ENCODE data around the gene ITGA8.
"Not testable (repeated sequence)": the region's sequence is repeated elsewhere in the genome, so short reads cannot be mapped to it uniquely, and the experiment has no call there.

ITGA8 gene

GRCh38 chr10:15545266-15545665, 174.5 kb downstream of the ITGA8 start:
- no peak for DNase-seq

- no peak for DNase-seq
Observed at GRCh38 chr10:15543994-15544393, 175.7 kb downstream of the ITGA8 start.

GRCh38 chr10:15542817-15543216, 176.9 kb downstream of the ITGA8 start:
- no peak for DNase-seq

DNA sequence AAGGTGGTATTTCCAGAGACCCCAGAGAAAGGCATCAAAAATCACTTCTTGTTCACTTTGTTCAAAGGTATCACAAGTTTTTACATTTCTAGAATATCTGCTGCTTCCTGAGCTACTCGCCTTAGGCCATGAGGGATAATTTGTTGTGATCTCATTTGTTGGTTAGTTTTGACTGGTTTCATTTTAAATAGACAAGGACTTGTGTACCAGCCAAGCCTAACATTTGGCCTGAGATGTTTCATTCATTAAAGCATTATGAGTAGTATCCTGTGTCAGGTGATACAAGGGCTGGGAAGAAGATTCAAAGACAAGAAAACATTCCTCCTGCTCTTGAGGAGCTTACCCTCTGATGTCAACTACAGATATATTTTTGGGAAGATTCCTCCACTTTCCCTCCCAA, 178.3 kb downstream of the ITGA8 start:
- DNase-seq, result no peak

GRCh38 chr10:15540727-15541126, 179.0 kb downstream of the ITGA8 start:
- DNase-seq, result no peak

- DNase-seq, result no peak
Observed at GRCh38 chr10:15539262-15539661, 180.5 kb downstream of the ITGA8 start.

DNA sequence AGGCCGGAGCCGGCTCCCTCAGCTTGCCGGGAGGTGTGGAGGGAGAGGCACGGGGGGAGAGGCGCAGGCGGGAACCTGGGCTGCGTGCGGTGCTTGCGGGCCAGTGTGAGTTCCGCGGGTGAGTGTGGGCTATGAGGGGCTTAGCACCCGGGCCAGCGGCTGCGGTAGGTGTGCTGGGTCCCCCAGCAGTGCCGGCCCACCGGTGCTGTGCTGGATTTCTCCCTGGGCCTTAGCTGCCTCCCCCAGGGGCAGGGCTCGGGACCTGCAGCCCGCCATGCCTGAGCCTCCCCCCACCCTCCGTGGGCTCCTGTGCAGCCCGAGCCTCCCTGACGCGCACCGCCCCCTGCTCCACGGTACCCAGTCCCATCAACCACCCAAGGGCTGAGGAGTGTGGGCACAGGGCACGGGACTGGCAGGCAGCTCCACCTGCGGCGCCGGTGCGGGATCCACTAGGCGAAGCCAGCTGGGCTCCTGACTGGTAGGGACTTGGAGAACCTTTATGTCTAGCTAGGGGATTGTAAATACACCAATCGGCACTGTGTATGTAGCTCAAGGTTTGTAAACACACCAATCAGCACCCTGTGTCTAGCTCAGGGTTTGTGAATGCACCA, 184.7 kb downstream of the ITGA8 start:
- not testable (repeated sequence) for DNase-seq

DNA sequence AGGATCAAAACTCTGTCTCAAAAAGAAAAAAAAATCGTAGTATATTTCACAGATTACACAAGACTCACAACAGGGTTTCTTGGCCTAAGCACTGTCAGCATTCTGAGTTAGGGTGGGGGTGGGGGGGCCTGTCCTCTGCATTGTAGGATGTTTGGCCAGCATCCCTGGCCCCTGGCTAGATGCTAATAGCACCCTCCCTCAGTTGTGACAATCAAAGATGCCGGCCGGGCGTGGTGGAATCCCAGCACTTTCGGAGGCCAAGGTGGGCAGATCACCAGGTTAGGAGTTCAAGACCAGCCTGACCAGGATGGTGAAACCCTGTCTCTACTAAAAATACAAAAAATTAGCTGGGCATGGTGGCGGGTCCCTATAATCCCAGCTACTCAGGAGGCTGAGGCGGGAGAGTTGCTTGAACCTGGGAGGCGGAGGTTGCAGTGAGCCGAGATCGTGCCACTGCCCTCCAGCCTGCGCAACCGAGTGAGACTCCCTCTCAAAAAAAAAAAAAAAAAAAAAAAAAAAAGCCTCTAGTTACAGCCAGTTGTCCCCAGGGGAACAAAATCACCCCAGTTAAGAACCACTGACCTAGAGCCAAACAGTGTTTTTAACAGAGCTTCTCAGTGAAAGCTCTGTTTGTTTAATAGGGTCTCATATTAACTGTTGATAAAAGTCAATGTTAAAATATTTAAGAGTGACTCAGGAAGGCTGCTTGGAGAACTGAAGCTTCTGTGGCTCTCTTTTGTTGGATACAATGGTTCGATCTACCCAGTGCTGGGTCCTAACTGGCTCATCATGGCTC, 187.6 kb downstream of the ITGA8 start:
- no peak for DNase-seq

DNA sequence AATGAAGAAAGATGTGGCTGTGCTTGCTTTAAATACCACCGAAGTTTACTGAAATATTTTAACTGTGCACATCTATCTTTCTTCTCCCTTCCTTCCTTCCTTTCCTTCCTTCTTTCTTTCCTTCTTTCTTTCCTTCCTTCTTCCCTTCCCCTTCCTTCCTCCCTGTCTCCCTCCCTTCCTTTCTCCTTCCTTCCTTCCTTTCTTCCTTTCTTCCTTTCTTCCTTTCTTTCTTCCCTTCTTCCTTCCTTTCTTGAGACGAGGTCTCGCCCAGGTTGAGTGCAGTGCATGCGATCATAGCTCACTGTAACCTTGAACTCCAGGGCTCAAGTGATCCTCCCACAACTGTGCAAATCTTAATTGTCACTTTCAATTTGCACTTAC, 190.9 kb downstream of the ITGA8 start:
- no peak for DNase-seq

GRCh38 chr10:15526754-15527153, 193.0 kb downstream of the ITGA8 start:
- DNase-seq, result no peak

DNA sequence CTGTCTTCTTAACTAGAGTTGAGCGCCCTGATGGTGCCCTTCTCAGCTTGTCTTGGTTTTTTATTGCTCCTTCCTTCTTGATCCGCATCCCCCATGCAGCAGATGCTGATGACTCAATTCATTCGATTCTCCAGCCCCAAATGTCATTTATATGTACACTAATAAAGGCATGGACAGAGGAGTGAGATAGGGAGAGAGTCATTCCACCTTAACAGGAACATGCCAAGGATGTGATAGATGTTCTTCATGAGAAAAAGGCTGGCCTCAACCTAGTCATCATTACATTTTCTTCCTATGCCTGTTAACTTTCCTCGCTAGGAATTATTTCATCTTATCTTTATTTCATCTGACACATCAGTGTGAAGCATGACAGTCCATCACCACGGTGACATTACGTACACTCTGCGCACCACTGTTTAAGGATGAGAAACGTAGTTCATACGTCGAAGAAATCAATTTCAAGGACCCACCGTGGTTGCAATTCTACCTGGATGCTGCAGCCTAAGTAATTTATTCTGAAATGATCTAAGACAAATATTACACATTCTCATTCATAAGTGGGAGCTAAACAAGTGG, 198.3 kb downstream of the ITGA8 start:
- DNase-seq, result no peak

GRCh38 chr10:15518250-15518649, 201.5 kb downstream of the ITGA8 start:
- no peak for DNase-seq

DNA sequence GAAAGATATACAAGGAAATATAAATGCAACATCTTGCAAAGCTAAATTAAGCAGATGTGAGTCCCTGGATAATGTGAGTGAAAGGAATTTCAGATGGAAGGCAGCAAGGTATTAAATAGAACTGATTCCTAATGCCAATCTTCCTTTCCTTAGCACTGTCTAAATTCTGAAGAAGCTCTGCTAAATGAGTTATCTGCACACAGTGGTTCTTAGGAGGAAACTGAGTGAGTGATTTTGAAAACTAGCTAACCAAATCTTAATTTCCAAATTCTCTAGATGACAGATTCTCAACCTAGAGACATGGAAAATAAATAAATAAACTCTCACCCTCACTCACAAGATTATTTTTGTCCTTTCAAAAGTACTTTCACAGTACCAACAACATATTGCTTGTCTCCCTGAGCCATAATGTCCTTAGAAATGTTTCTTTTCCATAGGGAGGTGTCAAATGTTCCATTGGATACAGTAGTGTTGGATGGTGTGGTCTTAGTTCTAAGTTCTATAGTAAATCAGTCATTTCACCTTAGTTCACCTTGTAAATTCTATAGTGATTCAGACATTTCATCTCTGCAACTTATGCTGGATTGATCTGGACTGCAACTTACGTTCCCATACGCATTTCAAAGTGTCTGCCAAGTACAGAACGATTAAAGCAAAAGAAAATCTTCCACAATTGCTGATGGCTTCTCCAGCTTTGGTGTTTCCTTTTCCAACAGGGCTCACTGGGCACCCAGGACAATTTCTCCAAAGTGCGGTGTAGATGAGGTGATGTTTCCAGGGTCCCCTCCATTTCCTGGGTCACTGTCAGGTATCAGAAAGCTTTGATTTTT, 203.3 kb downstream of the ITGA8 start:
- DNase-seq, result no peak

- no peak for DNase-seq
Observed at GRCh38 chr10:15515202-15515601, 204.5 kb downstream of the ITGA8 start.

DNA sequence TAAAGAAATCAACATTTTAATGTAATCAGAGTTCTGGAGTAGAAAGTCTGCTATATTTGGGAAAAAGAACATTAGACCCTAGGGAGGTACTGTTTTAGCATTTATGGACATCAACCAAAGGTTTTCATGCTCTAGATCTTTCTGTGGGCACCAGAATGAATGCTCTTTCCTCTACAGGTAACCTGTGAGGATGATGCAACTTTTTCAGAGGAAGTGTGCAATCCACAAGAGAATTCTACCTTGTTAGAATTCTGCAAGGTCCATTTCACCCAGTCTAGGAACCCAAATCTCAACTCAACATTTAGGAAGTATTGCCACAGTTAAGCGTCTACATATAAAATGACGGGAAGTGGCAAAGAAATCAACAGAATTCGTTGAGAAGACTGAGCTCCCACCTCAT, 208.8 kb downstream of the ITGA8 start:
- DNase-seq, result no peak

DNA sequence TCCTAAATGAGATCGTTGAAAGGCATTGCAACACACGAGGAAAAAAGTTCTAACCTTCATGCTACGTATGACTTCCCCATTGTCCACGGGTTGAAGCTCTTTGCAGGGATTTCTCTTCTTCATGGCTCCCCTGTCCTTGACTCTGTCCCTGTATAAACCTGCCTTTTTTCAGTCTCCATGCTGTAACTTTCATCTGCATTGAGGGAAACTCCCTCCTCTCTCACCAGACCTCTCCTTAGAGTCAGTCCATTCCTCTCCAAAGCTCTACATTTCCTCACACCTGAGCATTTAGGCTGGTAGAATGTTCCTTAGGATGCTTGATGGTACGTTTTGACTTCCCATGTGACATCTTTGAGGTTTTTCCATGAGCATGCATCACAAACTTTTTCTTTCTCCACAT, 214.4 kb downstream of the ITGA8 start:
- no peak for DNase-seq

DNA sequence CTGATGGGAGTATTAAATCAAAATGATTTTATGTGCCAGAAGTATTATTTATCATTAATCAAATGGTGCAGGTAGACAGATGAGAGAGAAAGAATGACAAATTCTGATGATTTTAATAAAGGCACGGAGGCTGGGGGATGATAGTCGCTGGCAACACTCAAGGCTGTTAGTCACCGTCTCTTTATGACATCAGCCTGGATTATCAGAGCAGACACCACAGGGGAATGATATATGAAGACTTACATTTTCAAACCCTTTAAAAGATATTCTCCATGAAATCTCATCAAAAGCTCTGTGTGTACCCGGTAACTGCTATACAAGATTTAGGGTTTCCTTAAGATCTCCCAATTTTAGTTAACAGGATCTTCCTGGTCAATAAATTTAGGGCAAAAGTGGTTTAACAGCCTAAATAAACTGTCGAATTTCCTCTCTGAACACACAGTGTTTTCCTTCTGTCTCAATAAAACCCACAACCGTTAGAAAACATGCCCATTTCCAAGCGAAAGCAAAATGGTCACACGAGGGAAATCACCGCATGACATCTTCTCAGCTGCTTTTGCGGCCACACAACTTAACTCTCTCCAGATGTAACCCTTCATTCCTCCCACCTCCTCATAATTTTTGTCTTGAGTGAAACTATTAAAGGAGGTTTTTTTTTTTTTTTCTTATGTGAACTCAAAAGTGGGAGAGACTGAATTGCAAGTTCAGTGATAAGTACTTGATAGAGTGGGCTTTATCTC, 215.5 kb downstream of the ITGA8 start:
- DNase-seq, result no peak

GRCh38 chr10:15494850-15495506, 224.7 kb downstream of the ITGA8 start:
- no peak for DNase-seq

- no peak for DNase-seq
Observed at GRCh38 chr10:15491856-15492642, 227.7 kb downstream of the ITGA8 start.

- no peak for DNase-seq
Observed at GRCh38 chr10:15489431-15489830, 230.3 kb downstream of the ITGA8 start.

GRCh38 chr10:15487376-15487775, 232.3 kb downstream of the ITGA8 start:
- DNase-seq, result no peak

Data from NCI-H226 (cell line).